DOHH2 (cell line): Measurements from ENCODE around the gene KIFC1.
"Not testable (repeated sequence)": the region's sequence is repeated elsewhere in the genome, so short reads cannot be mapped to it uniquely, and the experiment has no call there.

Experiments
- CTCF ChIP-seq: fragments of 200-600 bp; sonication (generic); IDR thresholded peaks from one replicate; pipeline ENCODE4 v1.5.1; 2014; ENCODE audit warnings: antibody characterized with exemption, mild to moderate bottlenecking, low read depth, low read length; ENCODE audit not compliant: poor library complexity, severe bottlenecking
- EZH2phosphoT487 ChIP-seq: fragments of 200-600 bp; sonication (generic); IDR thresholded peaks from 2 replicates; pipeline ENCODE4 v1.6.1; 2017; ENCODE audit warnings: borderline replicate concordance, mild to moderate bottlenecking, antibody characterized with exemption, low read length, moderate library complexity, mixed read lengths

GRCh38 chr6:33363486-33363885 is 28.1 kb upstream of the KIFC1 start:
- TF ChIP-seq CTCF, EZH2phosphoT487: not testable (repeated sequence)
